Activated CD4-positive, alpha-beta memory T cell treated with anti-CD3 and anti-CD28 coated beads, Interleukin-2, amount 10 ng/mL, durations not matched to agents 7 days and 5 days (primary cell): ENCODE results near the gene IGFBP6. TPM values are rescaled to one million over a fixed set of nuclear protein-coding genes. Genes with fewer than 3 reads are reported as not detected.

Experiments
- CTCF ChIA-PET: fragments of 350-600 bp; sonication (Branson Sonifier 250); formaldehyde crosslinking; loops from one replicate; lab custom pipeline; 2021; ENCODE audit warnings: antibody characterized with exemption, inconsistent platforms; lab: Charles Lee
- POLR2A ChIA-PET: fragments of 350-600 bp; sonication (Branson Sonifier 250); formaldehyde crosslinking; loops from one replicate; lab custom pipeline; 2021; ENCODE audit warnings: antibody characterized with exemption; lab: Charles Lee
- DNase-seq: peaks from one replicate; pipeline ENCODE4 v3.0.0-alpha.2; 2020
- H3K27ac Mint-ChIP-seq: one replicate; pipeline ENCODE4 v1.8.0; 2021; ENCODE audit warnings: mild to moderate bottlenecking, mixed read lengths
- H3K27me3 Mint-ChIP-seq: one replicate; pipeline ENCODE4 v1.8.0; 2021; ENCODE audit warnings: mixed read lengths
- H3K36me3 Mint-ChIP-seq: one replicate; pipeline ENCODE4 v1.8.0; 2021; ENCODE audit warnings: low read depth, mixed read lengths
- H3K4me1 Mint-ChIP-seq: one replicate; pipeline ENCODE4 v1.8.0; 2021; ENCODE audit warnings: mixed read lengths
- H3K4me3 Mint-ChIP-seq: one replicate; pipeline ENCODE4 v1.8.0; 2021; ENCODE audit warnings: mild to moderate bottlenecking, mixed read lengths
- H3K9me3 Mint-ChIP-seq: one replicate; pipeline ENCODE4 v1.8.0; 2021; ENCODE audit warnings: mixed read lengths
- total RNA-seq, 2 experiments: library from RNA; stranded (reverse); gene quantifications; one replicate each; pipeline ENCODE4 v1.2.3, GENCODE V29; 2021

The IGFBP6 gene, protein sequence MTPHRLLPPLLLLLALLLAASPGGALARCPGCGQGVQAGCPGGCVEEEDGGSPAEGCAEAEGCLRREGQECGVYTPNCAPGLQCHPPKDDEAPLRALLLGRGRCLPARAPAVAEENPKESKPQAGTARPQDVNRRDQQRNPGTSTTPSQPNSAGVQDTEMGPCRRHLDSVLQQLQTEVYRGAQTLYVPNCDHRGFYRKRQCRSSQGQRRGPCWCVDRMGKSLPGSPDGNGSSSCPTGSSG
- total RNA-seq: 1 to 10 TPM in 1 of 2 experiments, under 1 TPM in 1; 0.38 to 1.2 TPM

DNA sequence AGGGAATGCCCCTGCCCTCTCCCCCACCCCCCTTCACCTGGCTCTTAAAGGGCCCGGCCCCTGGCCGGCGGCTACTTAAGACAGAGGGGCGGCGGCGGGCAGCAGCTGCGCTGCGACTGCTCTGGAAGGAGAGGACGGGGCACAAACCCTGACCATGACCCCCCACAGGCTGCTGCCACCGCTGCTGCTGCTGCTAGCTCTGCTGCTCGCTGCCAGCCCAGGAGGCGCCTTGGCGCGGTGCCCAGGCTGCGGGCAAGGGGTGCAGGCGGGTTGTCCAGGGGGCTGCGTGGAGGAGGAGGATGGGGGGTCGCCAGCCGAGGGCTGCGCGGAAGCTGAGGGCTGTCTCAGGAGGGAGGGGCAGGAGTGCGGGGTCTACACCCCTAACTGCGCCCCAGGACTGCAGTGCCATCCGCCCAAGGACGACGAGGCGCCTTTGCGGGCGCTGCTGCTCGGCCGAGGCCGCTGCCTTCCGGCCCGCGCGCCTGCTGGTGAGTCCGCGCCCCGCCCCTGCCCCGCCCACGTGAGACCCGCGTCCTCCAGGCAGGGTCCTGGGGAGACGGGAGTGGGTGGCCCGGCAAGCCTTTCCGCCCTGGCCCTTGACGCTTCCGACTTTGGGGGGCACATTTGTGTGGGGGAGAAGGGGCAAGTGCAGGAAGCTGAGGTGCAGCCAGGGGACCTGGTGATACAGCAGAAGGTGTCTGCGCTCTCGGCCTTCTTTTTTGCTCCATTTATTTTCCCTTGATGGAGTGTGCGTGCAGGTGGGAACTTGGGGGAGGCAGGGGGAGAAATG, at the start of gene IGFBP6:
IGFBP6 (plus strand) TSS at position 104 of the 790 bp plus-strand sequence; CDS start at position 155, 51 bp downstream.
- peaks cover 15% of the 10 kb centered on the region for H3K27me3 Mint-ChIP-seq
- peak; percentile 77 for DNase-seq
- H3K9me3 Mint-ChIP-seq: no peaks in the 10 kb centered on the region
- ChIA-PET POLR2A (interaction anchor here (0.6 to 4.5 kb wide), 7 partner anchors 14 to 485 kb away, joined by 3 to 45 read pairs (median 5); partner anchors contain the start of gene SPRYD3), CTCF (interaction anchor here (0.7 to 10.6 kb wide), 14 partner anchors 11 to 100 kb away, joined by 3 to 236 read pairs (median 4); partner anchors contain the start of gene SPRYD3)
- H3K27ac Mint-ChIP-seq: peak within 1 kb of the TSS; percentile 65
- no peaks in the 10 kb centered on the region for H3K36me3 Mint-ChIP-seq
- peak within 1 kb of the TSS; percentile 72 for H3K4me3 Mint-ChIP-seq
- peaks cover 43% of the 10 kb centered on the region for H3K4me1 Mint-ChIP-seq

DNA sequence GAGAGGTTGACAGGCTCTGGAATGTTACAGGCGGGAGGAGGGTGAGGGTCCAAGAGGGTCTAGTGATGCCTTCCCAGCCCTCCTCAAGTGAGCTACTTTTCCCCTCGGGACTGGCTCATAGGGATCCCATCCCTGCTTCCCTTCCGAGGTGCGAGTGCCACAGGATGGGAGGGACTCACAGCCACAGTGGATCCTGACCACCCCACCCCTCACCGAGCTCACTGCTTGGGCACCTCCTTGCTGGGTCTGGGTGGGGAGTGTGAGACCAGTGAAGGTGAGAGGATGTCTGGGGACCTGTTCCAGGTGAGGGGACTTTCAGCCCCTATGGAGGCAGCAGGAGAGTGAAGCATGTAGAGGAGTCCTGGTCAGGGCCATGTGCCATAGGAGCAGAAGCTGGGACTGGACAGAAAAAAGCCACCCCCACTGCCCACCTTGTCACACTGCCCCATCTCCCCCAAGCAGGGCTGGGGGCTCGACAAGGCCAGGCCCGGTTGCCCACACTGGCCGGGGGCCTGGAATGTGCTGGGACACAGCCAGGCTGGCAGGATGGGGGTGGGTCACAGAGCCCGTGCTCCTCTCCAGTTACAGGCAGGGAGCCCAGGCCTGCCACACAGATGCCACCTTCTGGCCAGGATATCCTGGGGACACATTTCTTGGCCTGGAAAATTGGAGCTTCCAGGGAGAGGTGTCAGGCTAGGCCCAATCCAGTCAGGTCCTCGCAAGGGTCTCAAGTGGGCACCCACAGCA, 49.3 kb upstream of the IGFBP6 start:
- peak overlapping the region; percentile 41 for H3K4me3 Mint-ChIP-seq
- H3K4me1 Mint-ChIP-seq: peaks cover 17% of the 10 kb centered on the region
- peaks cover 2% of the 10 kb centered on the region for H3K36me3 Mint-ChIP-seq
- no peaks in the 10 kb centered on the region for H3K9me3 Mint-ChIP-seq
- no peak for DNase-seq
- ChIA-PET POLR2A (interaction anchor here (0.6 to 1.3 kb wide), 6 partner anchors 10 to 273 kb away, joined by 3 to 5 read pairs (median 3); partner anchors contain the start of genes AAAS, ITGB7 and SOAT2), CTCF (interaction anchor here (0.6 to 2.4 kb wide), 11 partner anchors 8 to 54 kb away, joined by 3 to 12 read pairs (median 4); partner anchors contain the start of genes EIF4B and IGFBP6)
- H3K27ac Mint-ChIP-seq: no peak overlapping the region
- H3K27me3 Mint-ChIP-seq: peaks cover 13% of the 10 kb centered on the region

DNA sequence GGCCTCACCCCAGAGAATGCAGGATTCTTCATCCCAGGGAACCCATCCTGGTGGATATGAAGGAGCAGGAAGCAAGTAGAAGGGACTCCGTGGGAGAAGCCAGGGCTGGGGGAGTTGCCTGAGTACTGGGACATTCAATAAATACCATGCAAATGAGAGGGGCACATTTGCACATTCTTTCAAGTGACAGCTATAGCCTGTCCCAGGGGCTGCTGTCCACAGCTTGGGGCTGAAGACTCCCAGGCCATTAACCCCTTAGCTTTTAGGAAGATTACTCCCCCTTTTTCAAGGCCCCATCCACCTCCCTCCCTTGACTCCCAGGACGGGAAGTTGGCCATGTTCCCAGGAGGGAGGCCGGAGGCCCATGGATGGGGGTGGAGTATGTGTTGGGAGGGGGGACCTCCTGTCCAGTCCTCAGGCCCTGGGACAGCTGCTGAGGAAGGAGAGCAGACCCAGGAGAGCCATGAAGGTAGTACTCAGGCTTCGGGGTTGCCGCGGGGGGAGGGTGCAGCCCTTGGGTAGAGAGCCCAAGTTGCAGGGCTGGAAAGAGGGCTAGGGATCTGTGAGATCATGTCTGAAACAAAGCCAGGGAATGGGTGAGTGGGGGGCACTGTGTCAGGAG, 48.6 kb upstream of the IGFBP6 start:
- Mint-ChIP-seq H3K27me3 (peaks cover 13% of the 10 kb centered on the region), H3K27ac (no peak overlapping the region), H3K4me3 (no peak overlapping the region), H3K4me1 (peaks cover 22% of the 10 kb centered on the region), H3K36me3 (peaks cover 2% of the 10 kb centered on the region), H3K9me3 (no peaks in the 10 kb centered on the region)
- no peak for DNase-seq
- POLR2A ChIA-PET: interaction anchor here (1.2 kb wide), 1 partner anchor 11 kb away, joined by 3 read pairs; no protein-coding TSS in a partner anchor
- CTCF ChIA-PET: interaction anchor here (1.4 to 2.4 kb wide), 3 partner anchors 11 to 17 kb away, joined by 3 to 12 read pairs (median 4); no protein-coding TSS in a partner anchor

DNA sequence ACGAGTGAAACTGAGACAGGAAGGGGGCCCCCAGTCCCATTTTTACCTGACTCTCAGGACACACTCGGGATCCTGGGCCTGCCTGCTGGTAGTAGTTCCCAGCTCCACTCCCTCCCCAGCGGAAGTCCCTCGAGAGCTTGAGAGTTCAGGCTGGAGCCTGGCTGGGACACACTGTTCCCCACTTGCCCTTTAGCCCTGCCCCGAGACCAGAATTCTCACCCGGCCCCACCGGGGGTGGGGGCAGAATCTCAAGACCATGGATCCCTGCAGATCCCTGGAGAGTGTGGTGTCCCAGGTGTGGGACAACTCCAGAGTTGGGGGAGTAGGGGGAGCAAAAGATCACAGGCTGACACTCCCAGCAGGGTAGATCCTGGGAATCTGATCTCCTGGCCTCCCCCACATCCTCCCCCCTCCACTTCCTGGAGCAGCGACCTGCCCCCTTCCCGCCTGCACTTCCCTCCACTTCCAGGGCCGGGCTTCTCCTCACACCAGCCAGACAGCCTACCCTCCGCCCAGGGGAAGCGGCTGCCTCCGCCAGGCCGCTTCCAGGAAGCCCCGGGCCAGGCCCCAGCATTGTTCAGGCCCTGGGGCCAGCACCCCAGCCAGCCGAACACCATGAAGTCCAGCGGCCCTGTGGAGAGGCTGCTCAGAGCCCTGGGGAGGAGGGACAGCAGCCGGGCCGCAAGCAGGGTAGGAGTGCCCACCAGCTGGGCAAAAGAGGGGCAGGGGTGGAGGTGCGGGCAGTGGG, 47.7 kb upstream of the IGFBP6 start, which contains the start of gene TNS2:
TNS2 (plus strand) TSS at position 495 of the 748 bp plus-strand sequence; CDS start at position 616, 121 bp downstream.
- CTCF ChIA-PET: interaction anchor here (1.4 kb wide), 1 partner anchor 16 kb away, joined by 4 read pairs; no protein-coding TSS in a partner anchor
- DNase-seq: no peak
- Mint-ChIP-seq H3K27ac (no peak within 1 kb of the TSS), H3K27me3 (peaks cover 13% of the 10 kb centered on the region), H3K4me3 (no peak within 1 kb of the TSS), H3K4me1 (peaks cover 27% of the 10 kb centered on the region), H3K9me3 (no peaks in the 10 kb centered on the region), H3K36me3 (peaks cover 2% of the 10 kb centered on the region)
- POLR2A ChIA-PET: interaction anchor here (1.2 kb wide), 1 partner anchor 10 kb away, joined by 3 read pairs; no protein-coding TSS in a partner anchor

DNA sequence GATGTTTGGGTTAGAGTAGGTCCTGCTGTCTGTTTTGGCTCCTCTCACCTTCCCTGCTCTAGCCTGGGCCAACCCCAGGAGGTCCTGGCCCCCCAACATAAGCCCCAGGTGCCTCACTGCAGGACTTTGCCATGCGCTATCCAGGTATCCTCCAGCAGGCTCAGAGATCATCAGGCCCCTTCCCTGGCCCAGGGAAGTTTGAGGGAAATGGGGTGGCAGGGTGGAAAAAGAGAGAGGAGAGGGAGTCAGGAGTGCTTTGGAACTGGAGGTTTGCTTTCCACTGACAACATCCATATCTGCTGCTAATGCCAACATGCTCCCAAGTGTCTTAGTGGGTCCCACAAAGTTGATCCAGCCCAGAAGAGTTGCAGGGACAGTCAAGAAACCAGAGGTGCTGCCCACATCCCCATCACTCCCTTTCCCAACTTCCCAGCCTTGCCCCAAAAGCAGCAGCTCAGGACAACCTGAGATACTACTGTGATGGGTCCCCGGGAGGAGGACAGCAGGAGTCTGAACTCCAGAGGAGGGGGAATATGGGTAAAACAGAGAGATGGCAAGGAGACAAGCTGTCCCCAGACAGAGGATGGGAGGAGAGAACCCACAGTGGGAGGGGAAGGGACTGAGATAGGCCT, 46.9 kb upstream of the IGFBP6 start:
- Mint-ChIP-seq H3K4me1 (peaks cover 31% of the 10 kb centered on the region), H3K36me3 (peaks cover 2% of the 10 kb centered on the region), H3K9me3 (no peaks in the 10 kb centered on the region), H3K4me3 (no peak overlapping the region), H3K27me3 (peaks cover 6% of the 10 kb centered on the region), H3K27ac (no peak overlapping the region)
- no peak for DNase-seq
- ChIA-PET POLR2A (interaction anchor here (1.2 kb wide), 1 partner anchor 29 kb away, joined by 6 read pairs; the partner anchor contains the start of gene SPRYD3), CTCF (interaction anchor here (1.2 to 1.6 kb wide), 2 partner anchors 15 to 18 kb away, joined by 4 to 5 read pairs; no protein-coding TSS in a partner anchor)

DNA sequence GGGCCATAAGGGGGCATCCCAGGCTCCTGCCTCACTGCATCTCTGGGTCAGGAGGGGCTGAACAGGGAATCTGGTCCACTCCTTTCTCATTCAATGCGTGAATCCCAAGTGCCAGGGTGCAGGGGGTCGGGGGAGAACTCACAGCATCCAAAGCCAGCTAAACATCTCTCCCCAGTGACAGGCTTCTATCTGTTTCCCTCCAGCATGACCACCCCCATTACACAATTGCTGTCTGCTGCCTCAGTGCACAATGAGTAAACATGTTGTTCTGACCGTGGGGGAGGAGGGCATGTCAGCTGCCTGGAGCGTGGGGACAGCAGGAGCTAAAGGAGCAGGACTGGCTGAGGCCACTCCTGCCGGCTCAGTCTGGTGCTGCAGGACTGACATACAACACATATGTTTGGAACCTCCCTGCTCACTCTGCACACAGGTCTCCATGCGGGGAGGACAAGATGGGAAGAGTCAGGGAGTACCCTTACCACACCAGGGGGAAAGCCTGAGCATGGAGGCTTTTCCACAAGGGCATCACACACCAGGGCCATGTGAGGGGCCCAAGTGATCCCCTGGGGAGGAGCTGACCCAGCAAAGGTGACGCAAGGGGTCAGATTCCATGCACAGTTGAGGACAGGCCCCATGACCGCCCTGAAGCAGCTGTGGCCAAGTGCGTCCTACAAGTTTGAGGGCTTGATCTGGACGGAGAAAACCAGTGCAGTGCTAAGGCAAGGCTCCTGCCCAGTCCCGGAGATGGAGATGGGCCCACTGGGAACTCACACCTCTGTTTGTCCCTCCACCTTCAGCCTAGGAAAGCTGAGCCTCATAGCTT, 46.2 kb upstream of the IGFBP6 start:
- ChIA-PET CTCF (interaction anchor here (0.9 to 1.6 kb wide), 3 partner anchors 15 to 270 kb away, joined by 3 to 5 read pairs (median 4); partner anchors contain the start of gene AAAS), POLR2A (interaction anchor here (1.2 kb wide), 1 partner anchor 28 kb away, joined by 6 read pairs; the partner anchor contains the start of gene SPRYD3)
- no peaks in the 10 kb centered on the region for H3K9me3 Mint-ChIP-seq
- peaks cover under 1% of the 10 kb centered on the region for H3K27me3 Mint-ChIP-seq
- no peak for DNase-seq
- H3K27ac Mint-ChIP-seq: no peak overlapping the region
- peaks cover 28% of the 10 kb centered on the region for H3K4me1 Mint-ChIP-seq
- peaks cover 2% of the 10 kb centered on the region for H3K36me3 Mint-ChIP-seq
- H3K4me3 Mint-ChIP-seq: no peak overlapping the region

DNA sequence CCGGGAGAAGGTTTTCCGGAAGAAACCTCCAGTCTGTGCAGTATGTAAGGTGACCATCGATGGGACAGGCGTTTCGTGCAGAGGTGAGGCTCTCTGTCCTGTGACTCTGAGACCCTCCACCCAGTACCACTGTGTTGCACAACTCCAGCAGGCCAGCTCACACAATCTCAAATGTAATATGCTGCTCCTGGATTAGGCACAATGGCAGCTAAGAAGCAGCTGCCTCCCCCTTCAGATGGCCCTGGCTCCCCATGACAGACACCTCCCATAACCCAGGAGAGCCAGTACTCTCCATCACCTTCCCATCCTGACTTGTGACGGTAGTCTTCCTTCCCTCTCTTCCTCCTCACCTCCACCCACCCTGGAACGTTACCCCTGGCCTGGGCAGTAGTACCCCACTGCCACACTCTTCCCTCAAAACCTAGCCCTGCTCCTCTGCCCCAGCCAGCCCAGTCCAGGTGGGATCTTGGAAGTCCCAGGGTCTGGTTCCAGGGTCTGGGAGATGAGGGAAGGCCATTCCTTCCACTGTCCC, 45.5 kb upstream of the IGFBP6 start:
- ChIA-PET POLR2A (interaction anchor here (1.2 kb wide), 1 partner anchor 28 kb away, joined by 6 read pairs; the partner anchor contains the start of gene SPRYD3), CTCF (interaction anchor here (0.9 to 1.6 kb wide), 3 partner anchors 14 to 269 kb away, joined by 3 to 5 read pairs (median 4); partner anchors contain the start of gene AAAS)
- Mint-ChIP-seq H3K9me3 (no peaks in the 10 kb centered on the region), H3K27me3 (no peaks in the 10 kb centered on the region), H3K4me1 (peaks cover 23% of the 10 kb centered on the region), H3K36me3 (no peaks in the 10 kb centered on the region), H3K27ac (no peak overlapping the region), H3K4me3 (no peak overlapping the region)
- DNase-seq: no peak

DNA sequence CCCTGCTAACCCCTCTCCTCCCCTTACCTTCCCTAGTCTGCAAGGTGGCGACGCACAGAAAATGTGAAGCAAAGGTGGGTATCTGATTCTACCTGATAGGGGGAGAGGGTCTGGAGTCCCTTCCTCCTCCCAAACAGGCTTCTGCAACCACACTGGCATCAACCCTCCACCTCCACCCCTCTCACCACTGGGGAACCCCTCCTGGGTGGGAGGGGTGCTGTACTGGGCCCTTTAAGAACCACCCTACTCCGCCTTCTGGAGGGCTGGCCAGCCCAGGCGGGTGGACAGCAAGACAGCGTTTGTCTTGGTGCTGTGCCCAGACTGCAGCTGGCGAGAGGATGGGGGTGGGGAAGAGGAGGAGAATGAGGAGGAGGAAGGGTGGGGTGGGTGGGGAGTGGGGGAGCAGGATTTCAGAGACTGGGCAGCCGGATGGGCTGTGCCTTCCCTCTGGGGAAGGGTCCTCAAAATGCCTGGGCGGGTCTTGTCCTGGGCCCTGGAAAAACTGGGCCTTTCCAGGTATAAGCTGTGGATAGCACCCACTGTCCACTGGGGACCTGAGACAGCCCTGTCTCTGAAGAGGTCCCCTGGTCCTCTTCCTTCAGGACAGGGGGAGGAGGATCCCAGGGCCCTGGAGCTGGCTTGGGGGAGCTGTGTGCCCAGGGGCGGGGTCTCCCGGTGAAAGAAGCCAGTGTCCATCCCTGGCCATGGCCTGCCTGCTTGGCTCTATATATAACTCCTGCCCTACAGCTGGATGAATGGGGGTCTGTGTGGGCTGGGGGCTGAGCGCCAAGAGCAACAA, 44.8 kb upstream of the IGFBP6 start:
- no peak for DNase-seq
- POLR2A ChIA-PET: interaction anchor here (1.6 to 1.8 kb wide), 2 partner anchors 9 to 47 kb away, joined by 5 to 8 read pairs; partner anchors contain the start of gene EIF4B
- Mint-ChIP-seq H3K9me3 (no peaks in the 10 kb centered on the region), H3K36me3 (no peaks in the 10 kb centered on the region), H3K4me1 (peaks cover 23% of the 10 kb centered on the region), H3K4me3 (no peak overlapping the region), H3K27ac (no peak overlapping the region), H3K27me3 (no peaks in the 10 kb centered on the region)
- CTCF ChIA-PET: interaction anchor here (0.6 to 5.3 kb wide), 5 partner anchors 13 to 49 kb away, joined by 3 to 47 read pairs (median 4); no protein-coding TSS in a partner anchor
